HEK293T (cell line): Measurements from ENCODE around the gene PLSCR4.
A peak's percentile ranks its signal among the peaks of the same experiment; 100 is the strongest.

Source experiments
- CTCF ChIA-PET: fragments of 350-600 bp; formaldehyde crosslinking; extraction: SDS; loops from one replicate; lab custom pipeline; 2021; ENCODE audit warnings: antibody characterized with exemption, inconsistent platforms; lab: Yijun Ruan, JAX
- POLR2A ChIA-PET: fragments of 350-600 bp; formaldehyde crosslinking; extraction: SDS; loops from one replicate; lab custom pipeline; 2020; ENCODE audit warnings: antibody characterized with exemption, inconsistent platforms; lab: Yijun Ruan, JAX
- DNase-seq: peaks from one replicate; pipeline ENCODE4 v3.0.0; 2012; ENCODE audit warnings: mixed read lengths; ENCODE audit errors: extremely low spot score
- ARNT ChIP-seq: fragments of 450-650 bp; IDR thresholded peaks from 2 replicates; pipeline ENCODE4 v1.6.1; 2017; ENCODE audit warnings: mild to moderate bottlenecking
- BHLHE40 ChIP-seq: fragments of 450-650 bp; IDR thresholded peaks from 2 replicates; pipeline ENCODE4 v1.6.1; 2016; ENCODE audit warnings: mild to moderate bottlenecking, moderate library complexity, borderline replicate concordance
- CTBP1 ChIP-seq: fragments of 450-650 bp; IDR thresholded peaks from 2 replicates; pipeline ENCODE4 v1.6.1; 2016; ENCODE audit warnings: borderline replicate concordance
- ELF4 ChIP-seq: fragments of 450-650 bp; IDR thresholded peaks from 2 replicates; pipeline ENCODE4 v1.6.1; 2017; ENCODE audit warnings: antibody characterized with exemption
- FOXA1 ChIP-seq: fragments of 450-650 bp; IDR thresholded peaks from 2 replicates; pipeline ENCODE4 v1.6.1; 2016; ENCODE audit warnings: mild to moderate bottlenecking
- FOXK2 ChIP-seq: fragments of 450-650 bp; IDR thresholded peaks from 2 replicates; pipeline ENCODE4 v1.6.1; 2016; ENCODE audit warnings: mild to moderate bottlenecking
- FOXM1 ChIP-seq: fragments of 450-650 bp; IDR thresholded peaks from 2 replicates; pipeline ENCODE4 v1.6.1; 2017; ENCODE audit warnings: mild to moderate bottlenecking, borderline replicate concordance
- HDGF ChIP-seq: fragments of 450-650 bp; IDR thresholded peaks from 2 replicates; pipeline ENCODE4 v1.6.1; 2017; ENCODE audit warnings: antibody characterized with exemption, borderline replicate concordance
- L3MBTL2 ChIP-seq: fragments of 450-650 bp; conservative IDR thresholded peaks from 2 replicates; pipeline ENCODE4 v1.6.1; 2016; ENCODE audit warnings: mild to moderate bottlenecking
- LEF1 ChIP-seq: fragments of 450-650 bp; IDR thresholded peaks from 2 replicates; pipeline ENCODE4 v1.6.1; 2017; ENCODE audit warnings: mild to moderate bottlenecking, borderline replicate concordance
- NFRKB ChIP-seq: fragments of 450-650 bp; IDR thresholded peaks from 2 replicates; pipeline ENCODE4 v1.6.1; 2016; ENCODE audit warnings: mild to moderate bottlenecking, moderate library complexity
- SP1 ChIP-seq: fragments of 450-650 bp; IDR thresholded peaks from 2 replicates; pipeline ENCODE4 v1.6.1; 2017
- SUZ12 ChIP-seq: fragments of 450-650 bp; IDR thresholded peaks from 2 replicates; pipeline ENCODE4 v1.6.1; 2016; ENCODE audit warnings: mild to moderate bottlenecking
- TARDBP ChIP-seq: fragments of 450-650 bp; IDR thresholded peaks from 2 replicates; pipeline ENCODE4 v1.6.1; 2016
- ZNF384 ChIP-seq: fragments of 450-650 bp; IDR thresholded peaks from 2 replicates; pipeline ENCODE4 v1.6.1; 2016
- TF ChIP-seq, protein P1 (sequence below): fragments of 450-650 bp; IDR thresholded peaks from 2 replicates; pipeline ENCODE4 v1.6.1; 2016

The PLSCR4 gene

DNA sequence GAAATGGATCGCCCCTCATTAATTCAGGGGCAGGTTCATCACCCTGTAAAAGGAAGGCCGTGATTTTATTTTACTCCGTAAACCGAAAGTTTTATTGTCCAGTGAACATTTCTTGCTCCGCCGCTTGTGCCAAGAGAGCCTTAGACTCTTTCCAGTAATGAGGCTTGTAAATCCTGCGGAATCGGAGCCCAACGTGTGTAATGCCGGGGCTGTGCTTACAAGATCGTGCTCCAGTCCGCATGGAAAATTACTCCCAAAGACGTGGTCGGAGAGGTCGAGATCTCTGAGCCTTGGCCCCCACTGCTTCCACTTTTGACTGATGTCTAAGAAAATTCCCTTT lies 89.3 kb downstream of the PLSCR4 start:
- CTCF ChIA-PET = no interaction called here
- TF ChIP-seq FOXA1 = no peak
- TF ChIP-seq L3MBTL2 = peak; percentile 89
- POLR2A ChIA-PET = interaction anchor here (0.6 to 2.1 kb wide), 9 partner anchors 8 to 96 kb away, joined by 3 to 11 read pairs (median 3); no protein-coding TSS in a partner anchor
- peak; percentile 29 for DNase-seq

DNA sequence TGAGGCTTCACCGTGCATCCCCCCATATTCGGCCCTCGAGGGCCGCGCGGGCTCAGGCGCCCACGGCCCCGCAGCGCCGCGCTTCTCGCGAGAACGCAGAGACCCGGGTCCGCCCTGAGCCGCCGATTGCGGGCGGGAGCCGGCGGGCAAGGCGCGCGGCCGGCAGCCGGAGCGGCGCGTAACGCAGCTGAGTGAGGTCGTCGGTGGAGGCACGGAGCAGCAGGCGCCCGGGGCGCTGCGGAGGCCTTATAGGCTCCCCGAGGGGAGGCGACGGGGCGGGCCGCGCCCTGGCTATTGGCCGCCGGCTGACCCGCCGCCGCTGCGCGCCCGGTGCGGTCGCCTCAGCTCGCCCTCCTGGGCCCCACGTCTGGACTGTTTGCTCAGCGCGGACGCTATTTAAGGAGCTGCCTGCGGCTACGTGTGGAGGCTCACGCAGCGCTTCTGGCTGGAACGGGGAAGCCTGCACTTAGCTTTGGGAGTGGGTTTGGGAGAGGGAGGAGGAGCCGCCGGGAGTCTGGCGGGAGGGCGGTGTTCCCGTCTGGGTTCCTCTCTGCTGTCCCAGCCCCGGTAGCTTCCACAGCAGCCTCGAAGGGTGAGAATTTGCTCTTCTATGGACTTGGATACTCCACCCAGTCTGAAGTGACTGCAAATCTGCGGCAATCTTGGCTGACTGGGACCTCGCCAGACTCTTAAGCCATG lies 89.8 kb downstream of the PLSCR4 start, which contains the start of gene PLOD2:
PLOD2 (minus strand) TSS at position 221 of the 699 bp plus-strand sequence; CDS start at position 26, 195 bp downstream.
- ChIA-PET POLR2A (interaction anchor here (0.6 to 2.1 kb wide), 13 partner anchors 8 to 166 kb away, joined by 3 to 11 read pairs (median 4); no protein-coding TSS in a partner anchor), CTCF (interaction anchor here (1.1 kb wide), 1 partner anchor 11 kb away, joined by 4 read pairs; no protein-coding TSS in a partner anchor)
- peak; percentile 74 for DNase-seq
- TF ChIP-seq SP1 (no peak), ARNT (peak; percentile 19; the same call in 1 of the 2 replicates), LEF1 (0 out of 2 replicates have a peak, but pooled peaks have one; percentile 74), TARDBP (no peak), L3MBTL2 (no peak)

DNA sequence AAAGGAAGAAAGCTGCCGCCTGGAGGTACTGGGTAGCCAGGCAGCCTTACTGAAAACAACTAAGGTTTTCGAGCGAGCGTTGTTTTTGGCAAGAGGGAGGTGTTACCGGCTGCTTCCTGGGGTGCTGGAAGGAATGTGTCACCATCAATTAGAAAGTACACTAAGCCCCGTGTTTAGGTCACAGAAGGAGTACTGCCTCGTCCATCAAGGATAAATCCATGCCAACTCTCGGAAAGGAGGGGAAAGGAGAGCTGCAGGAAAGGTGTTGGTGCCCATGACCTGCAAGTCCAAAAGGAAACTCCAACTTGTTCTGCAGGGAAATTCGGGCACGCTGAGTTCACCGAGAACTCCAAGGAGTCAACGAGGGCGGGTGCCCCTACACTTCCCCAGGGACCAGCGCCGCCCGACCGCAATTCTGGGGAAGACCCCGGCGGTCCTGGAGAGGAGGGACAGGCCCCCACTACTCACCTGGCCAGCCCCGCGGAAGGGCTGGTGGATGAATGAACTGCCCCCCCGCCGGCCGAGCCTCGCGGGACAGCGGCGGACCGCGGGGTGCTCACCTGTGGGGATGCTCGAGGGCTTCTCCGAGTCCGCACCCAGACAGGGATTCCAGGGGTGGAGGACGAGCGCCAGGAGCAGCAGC lies 90.5 kb downstream of the PLSCR4 start:
- ChIA-PET POLR2A (interaction anchor here (0.8 to 2.1 kb wide), 11 partner anchors 7 to 167 kb away, joined by 3 to 11 read pairs (median 5); no protein-coding TSS in a partner anchor), CTCF (interaction anchor here (1.1 kb wide), 1 partner anchor 10 kb away, joined by 4 read pairs; no protein-coding TSS in a partner anchor)
- peak; percentile 62 for DNase-seq
- no peak for TF ChIP-seq LEF1
- TF ChIP-seq, protein P1, sequence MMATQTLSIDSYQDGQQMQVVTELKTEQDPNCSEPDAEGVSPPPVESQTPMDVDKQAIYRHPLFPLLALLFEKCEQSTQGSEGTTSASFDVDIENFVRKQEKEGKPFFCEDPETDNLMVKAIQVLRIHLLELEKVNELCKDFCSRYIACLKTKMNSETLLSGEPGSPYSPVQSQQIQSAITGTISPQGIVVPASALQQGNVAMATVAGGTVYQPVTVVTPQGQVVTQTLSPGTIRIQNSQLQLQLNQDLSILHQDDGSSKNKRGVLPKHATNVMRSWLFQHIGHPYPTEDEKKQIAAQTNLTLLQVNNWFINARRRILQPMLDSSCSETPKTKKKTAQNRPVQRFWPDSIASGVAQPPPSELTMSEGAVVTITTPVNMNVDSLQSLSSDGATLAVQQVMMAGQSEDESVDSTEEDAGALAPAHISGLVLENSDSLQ = no peak
- TF ChIP-seq ELF4 = no peak
- TF ChIP-seq SUZ12 = no peak
- no peak for TF ChIP-seq SP1
- no peak for TF ChIP-seq FOXK2
- no peak for TF ChIP-seq FOXM1
- no peak for TF ChIP-seq HDGF
- TF ChIP-seq TARDBP = peak; percentile 59; the same call in 1 of the 2 replicates
- no peak for TF ChIP-seq ZNF384
- no peak for TF ChIP-seq FOXA1
- peak; percentile 82 for TF ChIP-seq L3MBTL2

DNA sequence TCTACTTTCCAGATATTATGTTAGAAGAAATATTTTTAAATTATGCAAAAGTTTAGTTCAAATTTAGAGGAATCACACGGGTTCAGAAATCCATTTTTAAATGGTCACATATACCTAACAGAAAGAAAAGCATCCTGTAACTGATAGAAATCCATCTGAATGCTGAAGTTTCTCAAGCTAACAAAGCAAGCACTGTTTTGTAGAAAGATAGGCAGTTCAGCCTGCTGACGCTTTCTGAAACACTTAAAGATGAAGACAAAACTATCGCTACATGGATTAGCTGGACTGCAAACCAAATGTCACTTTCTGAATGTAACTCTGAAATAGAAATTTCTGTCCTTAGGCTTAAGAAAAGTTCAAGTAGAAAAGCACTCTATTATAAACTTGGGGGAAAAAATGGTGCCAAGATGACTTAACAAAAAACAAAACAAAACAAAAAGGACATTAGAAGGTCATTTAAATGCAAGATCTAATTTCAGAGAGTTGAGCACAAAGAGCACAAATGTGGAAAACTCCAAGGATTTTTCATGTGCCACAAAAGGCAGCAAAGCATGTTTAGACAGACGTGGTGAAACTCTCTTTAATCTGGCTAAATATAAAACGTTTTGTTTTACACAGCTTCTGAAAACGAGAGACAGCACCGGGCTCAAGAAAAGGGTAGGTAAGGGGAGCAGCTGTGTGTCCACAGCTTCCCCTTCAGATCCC lies 91.1 kb downstream of the PLSCR4 start:
- DNase-seq = no peak
- POLR2A ChIA-PET = interaction anchor here (1.4 to 2.1 kb wide), 4 partner anchors 11 to 26 kb away, joined by 4 to 10 read pairs (median 5); no protein-coding TSS in a partner anchor
- CTCF ChIA-PET = interaction anchor here (1.1 to 1.5 kb wide), 2 partner anchors 9 to 94 kb away, joined by 4 read pairs; no protein-coding TSS in a partner anchor
- TF ChIP-seq ELF4 (no peak), NFRKB (no peak), CTBP1 (no peak), L3MBTL2 (no peak), BHLHE40 (no peak), FOXA1 (no peak), LEF1 (no peak), FOXK2 (no peak), SP1 (no peak), FOXM1 (no peak), TARDBP (no peak), SUZ12 (no peak), ZNF384 (no peak), HDGF (no peak)
- TF ChIP-seq, protein P1 = no peak

DNA sequence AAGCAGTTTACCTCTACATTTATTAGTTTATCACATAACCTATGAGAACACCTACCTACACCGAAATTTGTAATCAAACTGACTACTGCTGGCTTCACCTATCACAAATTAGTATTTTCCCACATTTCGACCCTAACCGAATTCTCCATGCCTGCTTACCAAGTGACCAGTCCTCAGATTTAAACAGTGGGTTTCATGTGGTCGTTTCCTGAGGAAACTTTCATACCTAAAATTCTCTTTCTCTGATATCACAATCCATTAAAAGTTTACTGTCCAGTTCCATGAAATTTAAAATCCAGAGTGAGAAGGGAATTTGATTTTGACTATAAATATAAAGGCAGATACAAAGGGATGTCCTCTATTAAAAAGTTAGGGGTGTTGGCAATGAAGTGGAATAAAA lies 91.9 kb downstream of the PLSCR4 start:
- TF ChIP-seq L3MBTL2 = no peak
- TF ChIP-seq CTBP1 = no peak
- TF ChIP-seq TARDBP = no peak
- no peak for TF ChIP-seq LEF1
- no peak for TF ChIP-seq FOXM1
- no peak for TF ChIP-seq FOXA1
- no peak for TF ChIP-seq ELF4
- TF ChIP-seq HDGF = no peak
- no peak for TF ChIP-seq BHLHE40
- POLR2A ChIA-PET = no interaction called here
- CTCF ChIA-PET = interaction anchor here (1.5 kb wide), 1 partner anchor 94 kb away, joined by 4 read pairs; no protein-coding TSS in a partner anchor
- no peak for DNase-seq

DNA sequence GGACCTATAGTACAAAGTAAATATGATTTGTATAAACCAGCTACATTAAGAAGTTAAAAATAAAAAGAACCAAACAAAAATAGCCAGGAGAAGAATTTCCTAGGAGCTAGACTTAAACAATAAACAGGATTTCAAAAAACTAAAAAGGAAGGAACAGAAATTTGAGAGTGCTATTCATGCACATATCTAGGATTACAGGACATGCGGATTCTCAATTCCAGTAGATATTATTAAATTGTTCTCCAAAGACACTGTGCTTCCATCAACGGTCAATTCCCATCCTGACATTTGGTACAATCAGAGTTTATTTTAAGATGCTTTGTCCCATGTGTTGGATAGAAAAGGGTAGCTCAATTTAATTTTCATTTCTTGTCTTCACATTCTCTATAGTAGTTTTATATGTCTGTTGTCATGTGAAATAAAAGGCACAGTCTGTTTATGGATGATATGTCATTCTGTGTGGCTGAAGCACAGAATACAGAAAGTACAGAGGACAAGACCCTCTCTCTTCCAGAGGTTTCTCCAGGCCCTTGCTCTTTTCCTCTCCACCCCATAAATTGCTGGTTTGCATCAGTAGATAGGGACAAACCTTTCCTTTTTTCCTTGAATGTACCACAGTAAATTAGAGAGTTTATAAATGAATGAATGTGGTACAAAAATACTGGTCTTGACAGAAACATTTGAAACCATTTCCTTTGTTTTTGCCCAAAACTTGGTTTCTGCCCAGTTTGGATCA lies 93.4 kb downstream of the PLSCR4 start:
- no peak for DNase-seq
- POLR2A ChIA-PET = no interaction called here

More for the DNA sequence above, 93.4 kb downstream of the PLSCR4 start:
- no peak for TF ChIP-seq SP1
- TF ChIP-seq HDGF = no peak
- TF ChIP-seq ARNT = no peak
- TF ChIP-seq FOXK2 = no peak
- TF ChIP-seq TARDBP = no peak
- TF ChIP-seq, protein P1 = no peak
- no peak for TF ChIP-seq LEF1
- CTCF ChIA-PET = interaction anchor here (1.6 kb wide), 1 partner anchor 92 kb away, joined by 3 read pairs; no protein-coding TSS in a partner anchor
